A549 (cell line): ENCODE measurements around the gene KANSL1.

Experiments used
- CBX2 ChIP-seq: fragments of 200-600 bp; sonication (generic); IDR thresholded peaks from 2 replicates; pipeline ENCODE4 v1.6.1; 2016; ENCODE audit warnings: low read depth, mild to moderate bottlenecking, borderline replicate concordance
- CBX8 ChIP-seq: fragments of 200-600 bp; sonication (generic); IDR thresholded peaks from 2 replicates; pipeline ENCODE4 v1.6.1; 2016
- EP300 ChIP-seq, 2 experiments: fragments of >200 bp; sonication (Bioruptor Twin); formaldehyde crosslinking; IDR thresholded peaks; 2 replicates in 1 of 2; 3 replicates in 1 of 2; pipeline ENCODE4 v1.6.1; 2016 to 2017
- HDAC2 ChIP-seq: fragments of 200-600 bp; sonication (generic); IDR thresholded peaks from 2 replicates; pipeline ENCODE4 v1.6.1; 2016
- HOXA7 ChIP-seq: fragments of 250-450 bp; sonication (Bioruptor Pico); IDR thresholded peaks from 2 replicates; pipeline ENCODE4 v1.5.0; 2020; ENCODE audit warnings: mild to moderate bottlenecking, moderate library complexity
- MAZ ChIP-seq: fragments of 150-350 bp; IDR thresholded peaks from 2 replicates; pipeline ENCODE4 v1.6.1; 2014; ENCODE audit warnings: antibody characterized with exemption, low read depth, low read length, borderline replicate concordance
- PHF8 ChIP-seq: fragments of 200-600 bp; sonication (generic); IDR thresholded peaks from 2 replicates; pipeline ENCODE4 v1.6.1; 2016; ENCODE audit warnings: low read depth, mild to moderate bottlenecking, antibody characterized with exemption, moderate library complexity, borderline replicate concordance
- POLR2A ChIP-seq: IDR thresholded peaks from 2 replicates; pipeline ENCODE4 v1.6.1; 2012; ENCODE audit warnings: mild to moderate bottlenecking, low read length
- RAD21 ChIP-seq, 2 experiments: fragments of >200 bp in 1 of 2; sonication (Bioruptor Twin) in 1 of 2; formaldehyde crosslinking in 1 of 2; IDR thresholded peaks in 1 of 2; conservative IDR thresholded peaks in 1 of 2; 2 replicates in 1 of 2; 3 replicates in 1 of 2; pipeline ENCODE4 v1.6.1; 2012 to 2018; ENCODE audit warnings: inconsistent platforms in 1 of 2
- TF ChIP-seq, protein P1 (sequence below): fragments of >200 bp; sonication (Bioruptor Twin); formaldehyde crosslinking; IDR thresholded peaks from 3 replicates; pipeline ENCODE4 v1.5.1; 2016
- TF ChIP-seq, protein P2 (sequence below): fragments of 450-650 bp; IDR thresholded peaks from 2 replicates; pipeline ENCODE4 v1.6.1; 2014; ENCODE audit warnings: antibody characterized with exemption
- TF ChIP-seq, protein P3 (sequence below): fragments of 200-600 bp; sonication (generic); IDR thresholded peaks from 2 replicates; pipeline ENCODE4 v1.6.1; 2016; ENCODE audit warnings: antibody characterized with exemption, mild to moderate bottlenecking, moderate library complexity

DNA sequence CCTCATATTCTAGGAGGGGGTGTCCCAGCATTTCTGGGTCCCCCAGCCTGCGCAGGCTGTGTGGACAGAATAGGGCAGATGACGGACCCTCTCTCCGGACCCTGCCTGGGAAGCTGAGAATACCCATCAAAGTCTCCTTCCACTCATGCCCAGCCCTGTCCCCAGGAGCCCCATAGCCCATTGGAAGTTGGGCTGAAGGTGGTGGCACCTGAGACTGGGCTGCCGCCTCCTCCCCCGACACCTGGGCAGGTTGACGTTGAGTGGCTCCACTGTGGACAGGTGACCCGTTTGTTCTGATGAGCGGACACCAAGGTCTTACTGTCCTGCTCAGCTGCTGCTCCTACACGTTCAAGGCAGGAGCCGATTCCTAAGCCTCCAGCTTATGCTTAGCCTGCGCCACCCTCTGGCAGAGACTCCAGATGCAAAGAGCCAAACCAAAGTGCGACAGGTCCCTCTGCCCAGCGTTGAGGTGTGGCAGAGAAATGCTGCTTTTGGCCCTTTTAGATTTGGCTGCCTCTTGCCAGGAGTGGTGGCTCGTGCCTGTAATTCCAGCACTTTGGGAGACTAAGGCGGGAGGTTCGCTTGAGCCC lies 182.5 kb downstream of the KANSL1 start:
- TF ChIP-seq POLR2A (no peak), MAZ (no peak), RAD21 (conservative IDR thresholded peaks at IDR 0.05 in 1 of 2, IDR thresholded peaks at IDR 0.05 in 1 of 2) (peak; percentile 39 to 60; a peak in 4 of 5 replicates), CBX2 (no peak), HDAC2 (no peak), CBX8 (no peak), EP300 (IDR thresholded peaks at IDR 0.05) (no peak), PHF8 (no peak), HOXA7 (CRISPR knock-in tag) (no peak)
- TF ChIP-seq, protein P1, sequence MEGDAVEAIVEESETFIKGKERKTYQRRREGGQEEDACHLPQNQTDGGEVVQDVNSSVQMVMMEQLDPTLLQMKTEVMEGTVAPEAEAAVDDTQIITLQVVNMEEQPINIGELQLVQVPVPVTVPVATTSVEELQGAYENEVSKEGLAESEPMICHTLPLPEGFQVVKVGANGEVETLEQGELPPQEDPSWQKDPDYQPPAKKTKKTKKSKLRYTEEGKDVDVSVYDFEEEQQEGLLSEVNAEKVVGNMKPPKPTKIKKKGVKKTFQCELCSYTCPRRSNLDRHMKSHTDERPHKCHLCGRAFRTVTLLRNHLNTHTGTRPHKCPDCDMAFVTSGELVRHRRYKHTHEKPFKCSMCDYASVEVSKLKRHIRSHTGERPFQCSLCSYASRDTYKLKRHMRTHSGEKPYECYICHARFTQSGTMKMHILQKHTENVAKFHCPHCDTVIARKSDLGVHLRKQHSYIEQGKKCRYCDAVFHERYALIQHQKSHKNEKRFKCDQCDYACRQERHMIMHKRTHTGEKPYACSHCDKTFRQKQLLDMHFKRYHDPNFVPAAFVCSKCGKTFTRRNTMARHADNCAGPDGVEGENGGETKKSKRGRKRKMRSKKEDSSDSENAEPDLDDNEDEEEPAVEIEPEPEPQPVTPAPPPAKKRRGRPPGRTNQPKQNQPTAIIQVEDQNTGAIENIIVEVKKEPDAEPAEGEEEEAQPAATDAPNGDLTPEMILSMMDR, result peak; percentile 53
- TF ChIP-seq, protein P2, sequence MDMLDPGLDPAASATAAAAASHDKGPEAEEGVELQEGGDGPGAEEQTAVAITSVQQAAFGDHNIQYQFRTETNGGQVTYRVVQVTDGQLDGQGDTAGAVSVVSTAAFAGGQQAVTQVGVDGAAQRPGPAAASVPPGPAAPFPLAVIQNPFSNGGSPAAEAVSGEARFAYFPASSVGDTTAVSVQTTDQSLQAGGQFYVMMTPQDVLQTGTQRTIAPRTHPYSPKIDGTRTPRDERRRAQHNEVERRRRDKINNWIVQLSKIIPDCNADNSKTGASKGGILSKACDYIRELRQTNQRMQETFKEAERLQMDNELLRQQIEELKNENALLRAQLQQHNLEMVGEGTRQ, result no peak
- TF ChIP-seq, protein P3, sequence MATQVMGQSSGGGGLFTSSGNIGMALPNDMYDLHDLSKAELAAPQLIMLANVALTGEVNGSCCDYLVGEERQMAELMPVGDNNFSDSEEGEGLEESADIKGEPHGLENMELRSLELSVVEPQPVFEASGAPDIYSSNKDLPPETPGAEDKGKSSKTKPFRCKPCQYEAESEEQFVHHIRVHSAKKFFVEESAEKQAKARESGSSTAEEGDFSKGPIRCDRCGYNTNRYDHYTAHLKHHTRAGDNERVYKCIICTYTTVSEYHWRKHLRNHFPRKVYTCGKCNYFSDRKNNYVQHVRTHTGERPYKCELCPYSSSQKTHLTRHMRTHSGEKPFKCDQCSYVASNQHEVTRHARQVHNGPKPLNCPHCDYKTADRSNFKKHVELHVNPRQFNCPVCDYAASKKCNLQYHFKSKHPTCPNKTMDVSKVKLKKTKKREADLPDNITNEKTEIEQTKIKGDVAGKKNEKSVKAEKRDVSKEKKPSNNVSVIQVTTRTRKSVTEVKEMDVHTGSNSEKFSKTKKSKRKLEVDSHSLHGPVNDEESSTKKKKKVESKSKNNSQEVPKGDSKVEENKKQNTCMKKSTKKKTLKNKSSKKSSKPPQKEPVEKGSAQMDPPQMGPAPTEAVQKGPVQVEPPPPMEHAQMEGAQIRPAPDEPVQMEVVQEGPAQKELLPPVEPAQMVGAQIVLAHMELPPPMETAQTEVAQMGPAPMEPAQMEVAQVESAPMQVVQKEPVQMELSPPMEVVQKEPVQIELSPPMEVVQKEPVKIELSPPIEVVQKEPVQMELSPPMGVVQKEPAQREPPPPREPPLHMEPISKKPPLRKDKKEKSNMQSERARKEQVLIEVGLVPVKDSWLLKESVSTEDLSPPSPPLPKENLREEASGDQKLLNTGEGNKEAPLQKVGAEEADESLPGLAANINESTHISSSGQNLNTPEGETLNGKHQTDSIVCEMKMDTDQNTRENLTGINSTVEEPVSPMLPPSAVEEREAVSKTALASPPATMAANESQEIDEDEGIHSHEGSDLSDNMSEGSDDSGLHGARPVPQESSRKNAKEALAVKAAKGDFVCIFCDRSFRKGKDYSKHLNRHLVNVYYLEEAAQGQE, result no peak
